ENCODE measurements around the gene CHADL.
A peak's percentile ranks its signal among the peaks of the same experiment; 100 is the strongest.
"Not testable (repeated sequence)": the region's sequence is repeated elsewhere in the genome, so short reads cannot be mapped to it uniquely, and the experiment has no call there.

Gene CHADL

GRCh38 chr22:41240377-41241132 is at the start of gene CHADL:
Gene CHADL (minus strand): TSS chr22:41240931. CDS start chr22:41240881, 50 bp downstream.
- DNase-seq (ENCODE audit: extremely low read depth in 1 of 2, low read depth in 1 of 2): no peak

- no peak for DNase-seq (ENCODE audit: extremely low read depth in 1 of 2, low read depth in 1 of 2)
Observed at GRCh38 chr22:41289671-41290070, 48.9 kb upstream of the CHADL start.

- no peak for DNase-seq (ENCODE audit: extremely low read depth in 1 of 2, low read depth in 1 of 2)
Observed at GRCh38 chr22:41288245-41288946, 47.7 kb upstream of the CHADL start.

GRCh38 chr22:41286639-41287091 is 45.9 kb upstream of the CHADL start:
- peak in 1 of 2 donors; percentile 27 for DNase-seq (ENCODE audit: extremely low read depth in 1 of 2, low read depth in 1 of 2)

- DNase-seq (ENCODE audit: extremely low read depth in 1 of 2, low read depth in 1 of 2): peak; percentile 96 to 98
Observed at GRCh38 chr22:41285820-41286638, 45.3 kb upstream of the CHADL start, which contains the start of gene RANGAP1. Gene RANGAP1 (minus strand): TSS chr22:41286187. CDS start chr22:41281044, 5,143 bp downstream.

- peak; percentile 78 to 88 for DNase-seq (ENCODE audit: extremely low read depth in 1 of 2, low read depth in 1 of 2)
Observed at GRCh38 chr22:41285441-41285819, 44.7 kb upstream of the CHADL start.

GRCh38 chr22:41284465-41284864 is 43.7 kb upstream of the CHADL start:
- DNase-seq (ENCODE audit: extremely low read depth in 1 of 2, low read depth in 1 of 2): no peak

GRCh38 chr22:41280854-41281253 is 40.1 kb upstream of the CHADL start:
- no peak for DNase-seq (ENCODE audit: extremely low read depth in 1 of 2, low read depth in 1 of 2)

- DNase-seq (ENCODE audit: extremely low read depth in 1 of 2, low read depth in 1 of 2): no peak
Observed at GRCh38 chr22:41280065-41280464, 39.3 kb upstream of the CHADL start.

GRCh38 chr22:41274856-41275255 is 34.1 kb upstream of the CHADL start:
- no peak for DNase-seq (ENCODE audit: extremely low read depth in 1 of 2, low read depth in 1 of 2)

GRCh38 chr22:41273128-41273527 is 32.4 kb upstream of the CHADL start:
- no peak for DNase-seq (ENCODE audit: extremely low read depth in 1 of 2, low read depth in 1 of 2)

GRCh38 chr22:41271787-41272186 is 31.1 kb upstream of the CHADL start:
- DNase-seq (ENCODE audit: extremely low read depth in 1 of 2, low read depth in 1 of 2): no peak

- no peak for DNase-seq (ENCODE audit: extremely low read depth in 1 of 2, low read depth in 1 of 2)
Observed at GRCh38 chr22:41267958-41268357, 27.2 kb upstream of the CHADL start.

- no peak for DNase-seq (ENCODE audit: extremely low read depth in 1 of 2, low read depth in 1 of 2)
Observed at GRCh38 chr22:41264408-41264941, 23.7 kb upstream of the CHADL start.

- no peak for DNase-seq (ENCODE audit: extremely low read depth in 1 of 2, low read depth in 1 of 2)
Observed at GRCh38 chr22:41263704-41264103, 23.0 kb upstream of the CHADL start.

GRCh38 chr22:41262250-41262765 is 21.6 kb upstream of the CHADL start:
- DNase-seq (ENCODE audit: extremely low read depth in 1 of 2, low read depth in 1 of 2): no peak

GRCh38 chr22:41261541-41262249 is 21.0 kb upstream of the CHADL start:
- DNase-seq (ENCODE audit: extremely low read depth in 1 of 2, low read depth in 1 of 2): no peak

GRCh38 chr22:41260871-41261270 is 20.1 kb upstream of the CHADL start:
- no peak for DNase-seq (ENCODE audit: extremely low read depth in 1 of 2, low read depth in 1 of 2)

GRCh38 chr22:41259756-41260155 is 19.0 kb upstream of the CHADL start:
- not testable (repeated sequence) for DNase-seq (ENCODE audit: extremely low read depth in 1 of 2, low read depth in 1 of 2)

GRCh38 chr22:41257696-41258095 is 17.0 kb upstream of the CHADL start:
- DNase-seq (ENCODE audit: extremely low read depth in 1 of 2, low read depth in 1 of 2): no peak

Data from stimulated activated CD8-positive, alpha-beta memory T cell treated with anti-CD3 and anti-CD28 coated beads, Interleukin-7, amount 100 ng/mL, for 48 hours (primary cell).